GM12878 (cell line): ENCODE data around the gene CXorf38. TPM values are rescaled to one million over a fixed set of nuclear protein-coding genes. Genes with fewer than 3 reads are reported as not detected.

Source experiments
- ATAC-seq: fragments of 200-7000 bp; cut with Tn5 transposase; 3 replicates; pipeline ENCODE4 v1.9.1; 2020; ENCODE audit warnings: mild to moderate bottlenecking, moderate library complexity
- BruUV-seq: library from RNA; stranded (reverse); fragments of 400-500 nt; replicated peaks from 2 replicates; lab custom pipeline; 2021; lab: Mats Ljungman, UMichigan
- CTCF ChIA-PET: fragments of 300-600 bp; sonication (Branson Sonifier 250); formaldehyde crosslinking; extraction: SDS; loops from one replicate; lab custom pipeline; 2021; ENCODE audit warnings: inconsistent platforms; lab: Yijun Ruan, JAX
- POLR2A ChIA-PET: fragments of 350-600 bp; formaldehyde crosslinking; extraction: SDS; loops from one replicate; lab custom pipeline; 2021; ENCODE audit warnings: inconsistent platforms; lab: Charles Lee
- RAD21 ChIA-PET: fragments of 300-600 bp; sonication (Branson Sonifier 250); formaldehyde crosslinking; loops from one replicate; lab custom pipeline; 2023; ENCODE audit warnings: antibody characterized with exemption; ENCODE audit not compliant: unreplicated experiment; lab: Charles Lee
- SMC1A ChIA-PET: fragments of 300-600 bp; sonication (Branson Sonifier 250); formaldehyde crosslinking; loops from one replicate; lab custom pipeline; 2023; ENCODE audit not compliant: unreplicated experiment, uncharacterized antibody; lab: Charles Lee
- DNase-seq: peaks from one replicate; pipeline ENCODE4 v3.0.0-alpha.2; 2011; ENCODE audit warnings: low read depth, low spot score
- FAIRE-seq: peaks from 3 replicates; lab custom pipeline; 2011; peaks lifted over from hg19 to GRCh38; lab: Jason Lieb, UNC
- H2AFZ ChIP-seq: 2 replicates; pipeline ENCODE4 v1.6.0; 2011; ENCODE audit warnings: low read depth, low read length, control low read depth; ENCODE audit not compliant: control insufficient read depth
- H3K27ac ChIP-seq: 2 replicates; pipeline ENCODE4 v1.5.1; 2011; ENCODE audit warnings: control low read depth; ENCODE audit not compliant: control insufficient read depth, insufficient read depth
- H3K27me3 ChIP-seq, 2 experiments: replicated peaks in 1 of 2; 2 replicates each; pipeline versions ENCODE4 v1.6.0 to v1.6.1; 2011; ENCODE audit warnings: low read length in 1 of 2; ENCODE audit not compliant: control insufficient read depth in 2 of 2, insufficient read depth in 2 of 2
- H3K36me3 ChIP-seq, 2 experiments: 2 replicates each; pipeline ENCODE4 v1.5.1; 2011; ENCODE audit warnings: low read length in 1 of 2; ENCODE audit not compliant: control insufficient read depth in 2 of 2, insufficient read depth in 2 of 2
- H3K4me1 ChIP-seq: 2 replicates; pipeline ENCODE4 v1.6.1; 2011; ENCODE audit warnings: mild to moderate bottlenecking, low read length, moderate library complexity, mixed read lengths; ENCODE audit not compliant: control insufficient read depth, insufficient read depth
- H3K4me2 ChIP-seq: 2 replicates; pipeline ENCODE4 v1.6.0; 2011; ENCODE audit warnings: control low read depth; ENCODE audit not compliant: control insufficient read depth, insufficient read depth
- H3K4me3 ChIP-seq: fragments of 200-600 bp; sonication (generic); 2 replicates; pipeline ENCODE4 v1.5.1; 2016
- H3K79me2 ChIP-seq: 2 replicates; pipeline ENCODE4 v1.6.0; 2011; ENCODE audit warnings: low read length; ENCODE audit not compliant: control insufficient read depth, insufficient read depth
- H3K9ac ChIP-seq: 2 replicates; pipeline ENCODE4 v1.8.0; 2011; ENCODE audit warnings: low read length, control low read depth, mixed read lengths; ENCODE audit not compliant: control insufficient read depth, insufficient read depth
- H3K9me3 ChIP-seq: replicated peaks from 3 replicates; pipeline ENCODE4 v1.5.1; 2011; ENCODE audit warnings: mild to moderate bottlenecking, low read length; ENCODE audit not compliant: control insufficient read depth, insufficient read depth
- H4K20me1 ChIP-seq: 2 replicates; pipeline ENCODE4 v1.6.0; 2011; ENCODE audit not compliant: control insufficient read depth, insufficient read depth
- ATF3 ChIP-seq: IDR thresholded peaks from 2 replicates; pipeline ENCODE4 v1.6.1; 2011; ENCODE audit warnings: low read depth, mild to moderate bottlenecking, low read length, moderate library complexity, borderline replicate concordance; ENCODE audit errors: extremely low read depth
- CTCF ChIP-seq, 3 experiments: IDR thresholded peaks in 2 of 3; conservative IDR thresholded peaks in 1 of 3; 2 replicates each; pipeline ENCODE4 v1.5.1; 2011; ENCODE audit warnings: low read depth in 3 of 3, low read length in 3 of 3, mild to moderate bottlenecking in 3 of 3, control low read depth in 2 of 3, moderate library complexity in 2 of 3, inconsistent platforms in 1 of 3, mixed read lengths in 1 of 3; ENCODE audit not compliant: control insufficient read depth in 2 of 3, insufficient read depth in 1 of 3; ENCODE audit errors: extremely low read depth in 1 of 3
- ELK1 ChIP-seq: IDR thresholded peaks from 2 replicates; pipeline ENCODE4 v1.6.1; 2012; ENCODE audit warnings: low read depth, low read length, improper control_type of control experiment
- HSF1 ChIP-seq: fragments of 150-350 bp; IDR thresholded peaks from 2 replicates; pipeline ENCODE4 v1.6.1; 2014; ENCODE audit warnings: mild to moderate bottlenecking, low read depth, low read length
- IRF3 ChIP-seq: fragments of 450-650 bp; IDR thresholded peaks from 2 replicates; pipeline ENCODE4 v1.6.1; 2014; ENCODE audit warnings: mild to moderate bottlenecking
- IRF4 ChIP-seq: IDR thresholded peaks from 2 replicates; pipeline ENCODE4 v1.6.1; 2011; ENCODE audit warnings: low read depth, low read length
- JUNB ChIP-seq: IDR thresholded peaks from 2 replicates; pipeline ENCODE4 v1.6.1; 2016; ENCODE audit warnings: antibody characterized with exemption, mild to moderate bottlenecking
- MTA3 ChIP-seq: IDR thresholded peaks from 2 replicates; pipeline ENCODE4 v1.6.1; 2012; ENCODE audit warnings: low read length, inconsistent platforms, borderline replicate concordance
- NFYB ChIP-seq: IDR thresholded peaks from 2 replicates; pipeline ENCODE4 v1.6.1; 2011; ENCODE audit warnings: low read depth, mild to moderate bottlenecking, low read length, improper control_type of control experiment, moderate library complexity; ENCODE audit not compliant: insufficient read depth
- POU2F2 ChIP-seq: IDR thresholded peaks from 3 replicates; pipeline ENCODE4 v1.6.1; 2011; ENCODE audit warnings: low read depth, mild to moderate bottlenecking, low read length, borderline replicate concordance
- SUZ12 ChIP-seq: fragments of 200-600 bp; sonication (generic); IDR thresholded peaks from one replicate; pipeline ENCODE4 v1.6.1; 2018; ENCODE audit warnings: antibody characterized with exemption, mild to moderate bottlenecking; ENCODE audit not compliant: unreplicated experiment
- ZBTB40 ChIP-seq: fragments of 450-650 bp; IDR thresholded peaks from 2 replicates; pipeline ENCODE4 v1.6.1; 2016; ENCODE audit warnings: mild to moderate bottlenecking, moderate library complexity, borderline replicate concordance
- WGBS: methylation state at CpG from one replicate; pipeline ENCODE4 v1.1.6; 2016; ENCODE audit warnings: low lambda C conversion rate; ENCODE audit not compliant: insufficient replicate concordance, insufficient coverage; ENCODE audit errors: missing lambda C conversion rate; 5-methylcytosine and 5-hydroxymethylcytosine counted together
- in situ Hi-C: fragments of 300-500 bp; cut with MboI; formaldehyde crosslinking; loops from 9 replicates; pipeline ENCODE4 v1.14.3; 2018; ENCODE audit warnings: mixed read lengths
- intact Hi-C: fragments of 100-400 bp; cut with micrococcal nuclease; formaldehyde crosslinking; loops from one replicate; pipeline ENCODE4 v1.14.2; 2022; ENCODE audit not compliant: unreplicated experiment
- polyA plus RNA-seq, 11 experiments: library from polyadenylated mRNA; depleted of rRNA in 4 of 11; unstranded in 6 of 11; stranded (reverse) in 5 of 11; fragments of >200 nt; fragmentation: Nextera tagmentation in 4 of 11; fragmentation: Illumina TruSeq in 1 of 11; extraction: Ambion mirVana in 4 of 11; extraction: Trizol in 1 of 11; gene quantifications; 1 replicate in 1 of 11; 2 replicates in 10 of 11; pipeline versions ENCODE4 v1.2.1 to v1.2.3, GENCODE V29; 2011 to 2016; ENCODE audit warnings: inconsistent platforms in 2 of 11, missing spikeins in 2 of 11, low read depth in 1 of 11
- total RNA-seq, 4 experiments: library from RNA; depleted of rRNA in 3 of 4; stranded (reverse); fragments of >200 nt in 3 of 4; fragmentation: Illumina TruSeq in 1 of 4; extraction: Trizol in 1 of 4; gene quantifications; 2 replicates each; pipeline versions ENCODE4 v1.2.1 to v1.2.3, GENCODE V29; 2013 to 2021

CXorf38 gene
- total and polyA plus RNA-seq, 10 of the 15 experiments (the other 5 are each of a cell fraction or from before 2014, with no cell fraction given): 2.2 to 50.1 (median 18.8) TPM

- in situ Hi-C loops (no loop called here), intact Hi-C loops (no loop called here)
- ATAC-seq (no peak), FAIRE-seq (no peak), DNase-seq (no peak)
- Histone ChIP-seq H3K27me3 (no peaks in the 10 kb centered on the region), H3K79me2 (peaks cover 36% of the 10 kb centered on the region), H3K36me3 (no peaks in the 10 kb centered on the region), H3K9ac (no peak overlapping the region), H2AFZ (no peak overlapping the region), H3K4me2 (no peak overlapping the region), H3K4me1 (no peaks in the 10 kb centered on the region), H3K4me3 (no peak overlapping the region), H4K20me1 (no peaks in the 10 kb centered on the region), H3K9me3 (no peaks in the 10 kb centered on the region; the same call in 2 of the 3 replicates), H3K27ac (no peak overlapping the region)
- SMC1A ChIA-PET: no interaction called here
- RAD21 ChIA-PET: no interaction called here
- no TSS peak for BruUV-seq
- CTCF ChIA-PET: no interaction called here
- WGBS: 48% methylated on average over 2 of the region's 2 CpGs
- POLR2A ChIA-PET: no interaction called here
- TF ChIP-seq ZBTB40 (no peak), ATF3 (no peak), NFYB (no peak), ELK1 (no peak), SUZ12 (no peak), JUNB (no peak), HSF1 (no peak), IRF4 (no peak), CTCF (IDR thresholded peaks at IDR 0.05 in 2 of 3, conservative IDR thresholded peaks at IDR 0.05 in 1 of 3; ENCODE audit: control insufficient read depth in 2 of 3, extremely low read depth in 1 of 3, insufficient read depth in 1 of 3, low read depth in 3 of 3, low read length in 3 of 3) (no peak), MTA3 (no peak), POU2F2 (no peak), IRF3 (no peak)
Measured at GRCh38 chrX:40582811-40583210, 64.5 kb downstream of the CXorf38 start.
